ENCODE data around the gene ATG7.

Gene ATG7

DNA sequence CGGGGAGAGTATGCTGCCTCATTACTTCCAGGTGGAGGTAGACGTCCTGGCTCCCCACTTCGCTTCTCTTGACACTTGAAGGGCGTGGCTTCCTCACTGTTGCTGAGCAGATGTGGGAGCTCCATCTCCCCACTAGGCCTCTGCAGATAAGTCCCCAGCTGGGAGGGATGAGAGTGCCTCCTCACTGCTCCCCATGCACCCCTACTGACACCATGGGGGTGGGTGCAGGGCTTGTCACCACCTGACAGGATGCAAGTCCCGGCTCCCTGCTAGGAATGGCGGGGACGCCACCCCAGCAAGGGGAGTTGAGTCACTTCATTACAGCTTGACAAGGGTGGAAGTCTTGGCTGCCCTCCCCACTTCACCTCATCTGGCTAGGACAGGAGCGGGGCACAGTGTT lies 36.8 kb upstream of the ATG7 start:
- H3K79me2 ChIP-seq (ENCODE audit: insufficient read depth, low read length) = no peaks in the 10 kb centered on the region
- no peaks in the 10 kb centered on the region for H3K36me3 ChIP-seq (ENCODE audit: insufficient read depth, low read length)
- H3K27me3 ChIP-seq (ENCODE audit: insufficient read depth, low read length, poor library complexity) = peaks cover 4% of the 10 kb centered on the region
- no peak overlapping the region for H3K4me3 ChIP-seq (ENCODE audit: low read depth in 1 of 2, low read length in 2 of 2)
- ATAC-seq (ENCODE audit: insufficient read depth, low read depth) = no peak
- no peak overlapping the region for H3K27ac ChIP-seq (ENCODE audit: low read length)
- DNase-seq = no peak
- no peak overlapping the region for H2AFZ ChIP-seq (ENCODE audit: low read depth, low read length)
- H3K4me2 ChIP-seq (ENCODE audit: insufficient read depth, low read length) = no peak overlapping the region
- no peaks in the 10 kb centered on the region for H4K20me1 ChIP-seq (ENCODE audit: insufficient read depth, low read length)
- no peak for TF ChIP-seq EZH2 (IDR thresholded peaks at IDR 0.05; ENCODE audit: borderline replicate concordance, low read depth, low read length, severe bottlenecking)
- TF ChIP-seq, protein P1, sequence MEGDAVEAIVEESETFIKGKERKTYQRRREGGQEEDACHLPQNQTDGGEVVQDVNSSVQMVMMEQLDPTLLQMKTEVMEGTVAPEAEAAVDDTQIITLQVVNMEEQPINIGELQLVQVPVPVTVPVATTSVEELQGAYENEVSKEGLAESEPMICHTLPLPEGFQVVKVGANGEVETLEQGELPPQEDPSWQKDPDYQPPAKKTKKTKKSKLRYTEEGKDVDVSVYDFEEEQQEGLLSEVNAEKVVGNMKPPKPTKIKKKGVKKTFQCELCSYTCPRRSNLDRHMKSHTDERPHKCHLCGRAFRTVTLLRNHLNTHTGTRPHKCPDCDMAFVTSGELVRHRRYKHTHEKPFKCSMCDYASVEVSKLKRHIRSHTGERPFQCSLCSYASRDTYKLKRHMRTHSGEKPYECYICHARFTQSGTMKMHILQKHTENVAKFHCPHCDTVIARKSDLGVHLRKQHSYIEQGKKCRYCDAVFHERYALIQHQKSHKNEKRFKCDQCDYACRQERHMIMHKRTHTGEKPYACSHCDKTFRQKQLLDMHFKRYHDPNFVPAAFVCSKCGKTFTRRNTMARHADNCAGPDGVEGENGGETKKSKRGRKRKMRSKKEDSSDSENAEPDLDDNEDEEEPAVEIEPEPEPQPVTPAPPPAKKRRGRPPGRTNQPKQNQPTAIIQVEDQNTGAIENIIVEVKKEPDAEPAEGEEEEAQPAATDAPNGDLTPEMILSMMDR (IDR thresholded peaks at IDR 0.05; ENCODE audit: borderline replicate concordance, extremely low read depth, low read length, poor library complexity, severe bottlenecking) = no peak
- no peak overlapping the region for H3K9ac ChIP-seq (ENCODE audit: low read depth, low read length)
- H3K9me3 ChIP-seq (ENCODE audit: insufficient read depth, low read length, severe bottlenecking) = no peaks in the 10 kb centered on the region
- H3K4me1 ChIP-seq (ENCODE audit: insufficient read depth, low read length) = no peaks in the 10 kb centered on the region

DNA sequence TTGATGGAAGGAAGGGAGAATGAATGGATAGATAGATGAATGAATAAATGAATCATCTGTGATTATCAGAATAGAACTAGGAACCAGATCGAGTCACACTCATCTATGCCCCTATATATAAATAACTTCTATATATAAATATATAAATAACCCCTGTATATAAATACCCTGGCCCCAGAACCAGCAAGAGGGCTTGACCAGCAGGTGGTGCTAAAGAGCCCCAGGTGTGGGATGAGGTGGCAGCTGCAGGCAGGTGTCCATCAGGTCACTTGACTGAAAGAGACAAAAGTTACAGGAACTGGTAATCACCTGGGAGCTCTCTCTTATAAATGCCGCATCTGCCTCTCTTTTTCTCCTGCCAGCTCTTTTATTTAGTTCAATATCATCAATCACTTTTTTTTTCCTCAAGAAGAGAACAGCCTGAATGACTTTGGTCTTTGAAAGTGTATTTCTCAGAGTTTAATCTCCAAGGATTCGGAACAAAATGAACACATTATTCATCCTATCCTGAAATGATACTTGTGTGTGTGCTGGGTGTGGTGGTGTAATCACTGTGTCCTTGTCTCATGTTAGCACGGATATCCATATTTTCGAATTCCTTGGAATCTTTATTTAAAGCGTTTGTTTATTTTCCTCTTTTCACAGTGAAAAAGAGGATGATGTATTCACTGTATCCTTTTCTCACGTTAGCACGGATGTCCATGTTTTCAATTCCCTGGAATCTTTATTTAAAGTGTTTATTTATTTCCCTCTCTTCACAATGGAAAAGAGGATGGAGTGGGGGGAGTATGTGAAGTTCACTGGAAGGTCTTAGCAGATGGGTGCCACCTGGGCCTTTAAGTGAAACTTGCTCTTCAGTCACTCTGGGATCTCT lies 35.4 kb upstream of the ATG7 start:
- no peak overlapping the region for H2AFZ ChIP-seq (ENCODE audit: low read depth, low read length)
- H3K4me2 ChIP-seq (ENCODE audit: insufficient read depth, low read length) = no peak overlapping the region
- DNase-seq (peak; percentile 61), ATAC-seq (ENCODE audit: insufficient read depth, low read depth) (peak; percentile 65)
- no peak overlapping the region for H3K27ac ChIP-seq (ENCODE audit: low read length)
- no peak overlapping the region for H3K4me3 ChIP-seq (ENCODE audit: low read depth in 1 of 2, low read length in 2 of 2)
- no peak overlapping the region for H3K9ac ChIP-seq (ENCODE audit: low read depth, low read length)
- H3K27me3 ChIP-seq (ENCODE audit: insufficient read depth, low read length, poor library complexity) = peaks cover 4% of the 10 kb centered on the region
- no peaks in the 10 kb centered on the region for H3K4me1 ChIP-seq (ENCODE audit: insufficient read depth, low read length)
- H4K20me1 ChIP-seq (ENCODE audit: insufficient read depth, low read length) = no peaks in the 10 kb centered on the region
- H3K9me3 ChIP-seq (ENCODE audit: insufficient read depth, low read length, severe bottlenecking) = no peaks in the 10 kb centered on the region
- H3K79me2 ChIP-seq (ENCODE audit: insufficient read depth, low read length) = no peaks in the 10 kb centered on the region
- no peaks in the 10 kb centered on the region for H3K36me3 ChIP-seq (ENCODE audit: insufficient read depth, low read length)
- TF ChIP-seq EZH2 (IDR thresholded peaks at IDR 0.05; ENCODE audit: borderline replicate concordance, low read depth, low read length, severe bottlenecking) = no peak
- TF ChIP-seq, protein P1 (IDR thresholded peaks at IDR 0.05; ENCODE audit: borderline replicate concordance, extremely low read depth, low read length, poor library complexity, severe bottlenecking) = peak; percentile 66

GRCh38 chr3:11238060-11238459 lies 34.1 kb upstream of the ATG7 start:
- Histone ChIP-seq H3K36me3 (ENCODE audit: insufficient read depth, low read length) (no peaks in the 10 kb centered on the region), H3K79me2 (ENCODE audit: insufficient read depth, low read length) (no peaks in the 10 kb centered on the region), H3K4me3 (ENCODE audit: low read depth in 1 of 2, low read length in 2 of 2) (no peak overlapping the region), H4K20me1 (ENCODE audit: insufficient read depth, low read length) (no peaks in the 10 kb centered on the region), H3K4me1 (ENCODE audit: insufficient read depth, low read length) (no peaks in the 10 kb centered on the region), H2AFZ (ENCODE audit: low read depth, low read length) (no peak overlapping the region), H3K27ac (ENCODE audit: low read length) (no peak overlapping the region), H3K9ac (ENCODE audit: low read depth, low read length) (no peak overlapping the region), H3K9me3 (ENCODE audit: insufficient read depth, low read length, severe bottlenecking) (no peaks in the 10 kb centered on the region), H3K4me2 (ENCODE audit: insufficient read depth, low read length) (no peak overlapping the region), H3K27me3 (ENCODE audit: insufficient read depth, low read length, poor library complexity) (peaks cover 3% of the 10 kb centered on the region)
- TF ChIP-seq, protein P1 (IDR thresholded peaks at IDR 0.05; ENCODE audit: borderline replicate concordance, extremely low read depth, low read length, poor library complexity, severe bottlenecking) = no peak
- TF ChIP-seq EZH2 (IDR thresholded peaks at IDR 0.05; ENCODE audit: borderline replicate concordance, low read depth, low read length, severe bottlenecking) = no peak
- ATAC-seq (ENCODE audit: insufficient read depth, low read depth) (no peak), DNase-seq (no peak)
